ENCODE data around the gene ZDHHC8.

- no peak for TF ChIP-seq POLR2AphosphoS5 (IDR thresholded peaks at IDR 0.05)
- no peak for TF ChIP-seq CTCF (IDR thresholded peaks at IDR 0.05 in 8 of 11, conservative IDR thresholded peaks at IDR 0.05 in 3 of 11)
- no peak for TF ChIP-seq POLR2A (IDR thresholded peaks at IDR 0.05)
Measured at GRCh38 chr22:20140521-20140964, 8.9 kb downstream of the ZDHHC8 start.
